NCI-H510A (cell line): ENCODE measurements around the gene FNIP1.
"Not testable (repeated sequence)": the region's sequence is repeated elsewhere in the genome, so short reads cannot be mapped to it uniquely, and the experiment has no call there.

ENCODE experiments used
- DNase-seq: peaks from one replicate; lab custom pipeline; 2025; lab: John Stamatoyannopoulos, UW

The FNIP1 gene

DNA sequence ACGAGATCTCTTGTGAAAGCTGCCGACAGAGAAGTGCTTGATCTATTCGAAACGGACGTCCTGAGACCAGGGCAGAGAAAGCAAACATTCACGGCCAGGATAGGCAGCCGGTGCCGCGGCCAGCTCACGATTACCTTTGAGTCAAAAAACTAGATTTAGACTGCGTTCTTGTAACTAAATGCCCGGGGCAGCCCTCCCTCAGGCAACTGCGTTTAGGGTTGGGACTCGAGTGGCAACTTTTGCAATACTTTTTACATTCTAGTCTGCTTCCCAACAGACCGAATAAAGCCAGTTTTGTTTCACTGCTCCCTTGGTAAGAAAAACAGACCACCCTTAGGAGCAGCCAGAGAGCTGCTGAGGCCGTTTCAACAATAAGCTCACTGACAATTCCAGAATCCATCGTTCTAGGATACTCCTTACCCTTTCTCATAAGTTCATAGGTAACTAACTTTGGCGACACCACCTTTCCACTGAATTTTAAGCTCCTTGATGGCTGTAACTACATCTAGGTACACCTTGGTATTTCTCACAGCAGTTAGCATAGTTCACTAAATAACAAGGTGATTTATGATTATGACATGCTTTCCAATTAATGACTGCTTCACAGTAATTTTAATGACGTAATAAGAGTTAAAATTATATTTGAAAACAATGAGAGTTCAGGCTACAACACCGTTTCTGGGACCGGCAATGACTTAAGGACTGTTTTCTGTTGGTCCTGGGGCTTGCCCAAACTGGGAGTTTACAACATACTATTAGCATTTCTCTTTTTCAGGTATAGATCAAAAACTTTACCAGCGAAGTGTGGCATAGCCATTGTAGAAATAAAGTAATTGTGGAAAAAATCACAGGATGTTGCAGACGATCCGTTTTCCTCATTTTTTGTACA, 160.9 kb downstream of the FNIP1 start:
- no peak for DNase-seq

DNA sequence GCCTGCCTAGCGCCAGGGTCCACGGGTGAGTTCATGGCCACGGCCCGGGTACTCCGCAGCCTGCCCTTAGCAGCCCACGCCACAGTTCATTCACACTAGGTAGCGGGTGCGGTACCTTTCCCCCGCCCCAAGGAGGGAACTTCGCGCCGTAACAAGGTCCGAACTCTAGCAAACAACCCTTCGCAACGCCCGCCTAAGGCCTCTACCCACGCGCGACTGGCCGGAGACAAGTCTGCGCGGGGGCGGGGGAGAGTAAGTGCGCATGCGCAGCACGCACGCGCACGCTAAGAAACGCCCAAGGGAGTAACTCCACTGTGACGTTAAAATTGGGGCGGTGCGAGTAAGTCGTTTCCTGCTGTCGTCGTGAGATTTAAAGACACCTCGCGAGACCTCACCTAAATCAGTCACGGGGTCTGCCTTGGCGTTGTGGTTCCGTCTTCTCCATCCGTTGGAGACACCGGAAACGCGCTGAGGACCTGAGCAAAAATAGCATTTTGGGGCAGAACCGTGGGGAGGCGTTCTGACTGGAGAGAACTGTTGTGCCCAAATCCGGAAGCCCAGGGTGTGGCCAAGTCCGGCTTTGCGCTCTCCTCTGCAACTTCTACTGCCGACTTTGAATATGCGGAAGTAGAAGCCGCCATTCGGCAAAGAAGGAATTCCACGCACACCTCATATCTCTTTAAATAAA, 161.7 kb downstream of the FNIP1 start, which contains the start of gene RAPGEF6:
RAPGEF6 (minus strand) TSS at position 234 of the 688 bp plus-strand sequence; CDS start at position 35, 199 bp downstream.
- DNase-seq, result peak; percentile 93

DNA sequence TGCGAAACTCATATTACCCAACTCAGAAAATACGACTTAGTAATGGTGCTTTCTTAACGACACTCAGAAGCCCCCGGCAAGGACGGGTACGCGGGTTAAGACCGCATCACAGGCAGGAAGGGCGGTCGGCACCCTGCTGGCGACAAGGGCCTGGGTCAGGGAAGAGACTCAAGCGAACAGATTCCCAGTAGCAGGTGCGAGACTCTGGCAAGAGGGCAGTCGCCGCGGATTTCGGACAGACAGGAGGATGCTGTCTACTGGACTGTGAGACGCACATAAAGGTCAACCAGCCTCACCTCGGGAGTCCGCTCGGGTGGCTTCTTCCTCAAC, 162.2 kb downstream of the FNIP1 start:
- no peak for DNase-seq

DNA sequence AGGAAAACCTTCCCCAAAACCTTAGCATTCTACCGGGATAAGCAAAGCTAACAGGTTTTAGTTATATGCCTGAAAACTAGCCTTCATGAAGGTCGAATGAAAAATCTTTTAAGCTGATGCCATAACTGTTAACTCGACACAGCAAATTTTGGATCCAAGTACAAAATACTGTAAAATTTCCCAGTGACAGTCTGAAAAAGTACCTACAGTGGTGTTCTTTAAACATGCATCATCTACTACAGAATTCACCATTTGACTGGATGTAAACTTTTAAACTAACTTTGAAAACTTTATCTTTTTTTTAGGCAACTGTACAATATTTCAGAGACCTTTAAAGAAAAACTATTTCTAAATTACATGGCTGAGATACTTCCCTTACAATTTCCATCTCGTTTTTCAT, 162.6 kb downstream of the FNIP1 start:
- no peak for DNase-seq

DNA sequence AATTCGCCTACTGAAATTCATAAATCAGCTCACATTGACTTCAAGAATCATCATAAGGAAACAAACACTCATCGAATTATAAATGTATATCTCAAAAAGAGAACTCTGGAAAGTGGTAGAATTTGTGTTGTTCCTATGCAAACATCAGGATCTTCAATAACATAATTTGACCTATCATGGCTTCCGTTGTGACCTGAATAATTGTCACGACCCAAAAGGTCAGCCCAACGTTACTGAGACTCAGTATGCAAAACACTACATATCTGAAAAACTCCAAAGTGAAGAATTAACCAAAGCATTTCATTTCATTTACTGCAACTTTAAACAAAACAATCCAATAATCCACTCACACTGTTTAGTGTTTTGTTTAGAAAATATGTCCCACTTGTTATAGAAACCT, 163.0 kb downstream of the FNIP1 start:
- no peak for DNase-seq

DNA sequence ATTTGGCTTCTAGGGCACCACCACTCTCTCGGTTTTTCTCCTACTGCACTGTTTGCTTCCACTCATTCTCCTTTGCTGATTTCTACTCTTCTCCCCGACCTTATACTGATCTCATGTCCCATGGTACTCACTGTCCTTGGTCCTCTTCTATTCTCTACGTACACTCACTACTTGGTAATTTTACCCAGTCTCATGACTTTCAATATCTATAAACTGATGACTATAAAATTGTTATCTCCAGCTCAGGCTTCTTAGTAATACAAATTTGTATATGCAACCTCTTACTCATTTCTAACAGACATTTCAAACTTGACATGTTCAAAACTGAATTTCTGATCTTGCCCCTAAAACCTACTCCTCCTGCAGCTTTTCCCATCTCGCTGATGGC, 165.9 kb downstream of the FNIP1 start:
- no peak for DNase-seq

DNA sequence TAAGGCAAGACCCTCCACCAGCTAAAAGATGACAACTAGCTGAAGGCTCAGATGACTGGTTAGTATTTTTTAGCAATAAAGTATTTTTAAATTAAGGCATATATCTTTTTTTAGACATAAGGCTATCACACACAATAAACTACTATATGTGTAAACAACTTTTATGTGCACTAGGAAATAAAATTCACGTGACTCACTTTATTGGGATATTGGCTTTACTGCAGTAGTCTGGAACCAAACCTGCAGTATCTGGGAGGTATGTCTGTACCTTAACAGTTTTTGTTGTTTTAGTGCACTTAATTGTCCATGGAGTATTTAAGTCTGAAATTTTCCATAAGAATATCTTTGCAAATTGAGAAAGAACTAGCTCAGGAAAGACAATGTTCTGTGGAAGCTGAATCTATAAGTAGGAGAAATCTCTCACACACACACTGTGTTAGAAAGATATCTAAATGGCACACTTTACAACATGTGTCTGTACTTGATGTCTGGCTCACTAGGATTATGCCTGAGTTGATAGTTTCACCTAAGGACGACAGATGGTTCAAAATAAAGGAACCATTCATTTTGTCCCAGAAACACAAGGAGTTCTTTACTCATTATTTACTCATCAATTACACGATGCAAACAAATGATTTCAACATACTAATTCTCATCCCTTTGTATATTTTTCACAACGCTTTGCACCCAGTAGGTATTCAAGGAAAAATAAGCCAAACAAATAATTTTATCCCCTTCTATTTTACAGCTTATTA, 166.4 kb downstream of the FNIP1 start:
- no peak for DNase-seq

DNA sequence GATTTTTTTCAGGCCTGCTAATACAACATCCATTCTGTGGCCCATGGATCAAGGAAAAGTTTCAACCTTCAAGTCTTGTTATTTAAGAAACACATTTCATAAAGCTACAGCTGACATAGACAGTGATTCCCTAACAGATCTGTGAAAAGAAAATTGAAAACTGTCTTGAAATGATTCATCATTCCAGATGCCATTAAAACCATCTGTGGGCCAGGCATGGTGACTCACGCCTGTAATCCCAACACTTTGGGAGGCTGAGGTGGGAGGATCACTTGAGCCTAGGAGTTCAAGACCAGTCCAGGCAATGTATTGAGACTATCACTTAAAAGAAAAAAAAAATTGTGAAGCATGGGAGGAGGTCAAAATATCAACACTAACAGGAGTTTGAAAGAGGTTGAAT, 167.8 kb downstream of the FNIP1 start:
- DNase-seq, result no peak

DNA sequence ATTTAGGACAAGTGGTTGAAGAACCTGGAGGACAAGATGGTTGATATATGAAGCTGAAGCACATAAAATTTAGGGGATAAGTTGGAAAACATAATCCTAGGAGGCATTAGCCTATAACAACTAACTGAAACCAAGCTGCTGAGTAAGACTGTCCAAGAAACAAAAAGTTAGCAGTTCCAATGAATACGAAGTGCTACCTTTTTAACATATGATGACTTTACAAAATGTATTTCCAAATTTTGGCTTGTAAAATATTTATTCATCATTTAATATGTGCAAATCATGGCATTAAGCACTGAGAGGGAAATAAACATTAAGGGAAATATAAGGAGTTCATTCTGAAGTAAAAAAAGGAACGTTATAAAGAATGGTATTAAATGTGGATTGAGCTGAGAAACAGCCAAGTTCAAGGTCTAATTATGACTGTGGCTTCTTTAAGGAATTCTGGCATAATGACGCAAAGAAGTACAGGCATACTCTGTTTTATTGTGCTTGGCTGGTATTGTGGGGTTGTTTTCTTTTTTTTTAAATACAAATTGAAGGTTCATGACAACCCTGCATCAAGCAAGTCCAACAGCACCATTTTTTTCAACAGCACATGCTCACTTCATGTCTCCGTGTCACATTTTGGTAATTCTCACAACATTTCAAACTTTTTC, 169.5 kb downstream of the FNIP1 start:
- no peak for DNase-seq

DNA sequence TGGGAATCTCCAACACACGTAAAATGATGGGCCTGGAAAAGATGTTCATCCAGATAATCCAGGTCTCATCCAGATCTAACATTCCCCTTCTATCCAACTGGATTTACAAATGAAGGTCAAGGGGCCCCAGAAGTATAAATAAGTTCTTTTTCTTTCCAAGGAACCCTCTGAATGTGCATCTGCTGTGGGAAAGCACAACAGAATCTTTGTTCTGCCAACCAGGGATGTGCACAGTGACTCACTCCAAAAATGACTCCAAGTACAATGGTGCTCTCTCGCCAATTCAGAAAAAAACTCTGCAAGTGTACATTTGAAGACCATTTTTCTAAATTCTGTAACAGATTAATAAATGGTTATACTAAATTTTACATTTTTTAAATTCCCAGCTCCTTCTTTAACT, 174.2 kb downstream of the FNIP1 start:
- DNase-seq, result no peak

DNA sequence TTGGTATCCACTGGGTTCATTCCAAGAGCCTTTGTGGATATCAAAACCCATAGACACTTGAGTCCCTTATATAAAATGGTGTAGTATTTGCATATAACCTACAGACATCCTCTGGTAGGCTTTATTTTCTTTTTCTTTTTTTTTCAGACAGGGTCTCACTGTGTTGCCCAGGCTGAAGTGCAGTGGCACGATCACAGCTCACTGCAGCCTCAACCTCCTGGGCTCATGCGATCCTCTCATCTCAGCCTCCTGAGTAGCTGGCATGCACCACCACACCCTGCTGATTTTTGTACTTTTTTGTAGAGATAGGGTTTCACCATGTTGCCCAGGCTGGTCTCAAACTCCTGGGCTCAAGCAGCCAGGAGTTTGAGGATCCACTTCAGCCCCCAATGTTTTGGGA, 175.7 kb downstream of the FNIP1 start:
- not testable (repeated sequence) for DNase-seq

DNA sequence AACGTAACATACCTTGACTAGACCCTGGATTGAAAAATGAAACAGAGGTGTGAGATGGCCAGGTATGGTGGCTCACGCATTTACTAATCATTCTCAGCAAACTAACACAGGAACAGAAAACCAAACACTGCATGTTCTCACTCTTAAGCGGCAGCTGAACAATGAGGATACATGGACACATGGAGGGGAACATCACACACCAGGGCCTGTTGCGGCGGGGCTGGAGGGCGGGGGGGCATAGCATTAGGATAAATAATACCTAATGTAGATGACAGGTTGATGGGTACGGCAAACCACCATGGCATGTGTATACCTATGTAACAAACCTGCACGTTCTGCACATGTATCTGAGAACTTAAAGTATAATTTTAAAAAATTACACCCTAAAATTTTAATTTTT, 177.7 kb downstream of the FNIP1 start:
- DNase-seq, result no peak

DNA sequence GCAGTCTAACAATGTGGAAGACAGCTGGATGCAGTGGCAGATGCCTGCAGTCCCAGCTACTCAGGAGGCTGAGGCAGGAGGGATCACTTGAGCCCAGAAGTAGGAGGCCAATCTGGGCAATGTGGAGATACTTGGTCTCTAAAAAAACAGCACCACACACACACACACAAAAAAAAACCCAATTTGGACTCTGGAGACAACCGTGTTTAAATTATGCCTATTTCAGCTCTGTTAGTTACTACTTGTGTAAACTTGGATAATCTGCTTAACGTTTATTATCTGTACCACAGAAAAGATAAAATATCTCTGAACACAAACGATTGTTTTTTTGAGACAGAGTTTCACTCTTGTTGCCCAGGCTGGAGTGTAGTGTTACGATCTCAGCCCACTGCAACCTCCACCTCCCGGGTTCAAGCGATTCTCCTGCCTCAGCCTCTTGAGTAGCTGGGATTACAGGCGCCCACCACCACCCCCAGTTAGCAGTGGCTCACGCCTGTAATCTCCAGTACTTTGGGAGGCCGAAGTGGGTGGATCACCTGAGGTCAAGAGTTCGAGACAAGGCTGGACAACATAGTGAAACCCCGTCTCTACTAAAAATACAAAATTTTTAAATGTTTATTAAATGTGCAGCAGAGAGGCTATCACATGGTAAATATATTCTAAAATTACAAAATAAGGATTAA, 179.5 kb downstream of the FNIP1 start:
- DNase-seq, result no peak

DNA sequence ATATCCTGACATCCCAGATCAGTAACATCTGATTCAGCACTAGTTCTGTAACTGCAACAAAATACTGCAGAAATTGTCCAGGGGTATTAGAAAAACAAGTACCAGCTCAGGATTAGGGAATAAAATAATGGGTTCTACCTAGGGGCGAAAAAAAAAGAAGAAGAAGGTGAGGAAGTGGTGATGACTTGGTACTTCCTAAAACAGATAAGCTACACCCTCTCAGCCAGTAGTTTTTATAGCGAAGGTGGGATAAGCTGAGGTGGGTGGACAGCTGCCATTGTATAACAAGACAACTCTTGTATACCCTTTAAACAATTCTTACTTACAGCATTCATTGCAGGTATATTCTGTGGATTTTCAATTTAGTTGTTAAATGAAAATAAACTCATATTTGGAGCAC, 180.9 kb downstream of the FNIP1 start:
- DNase-seq, result no peak

DNA sequence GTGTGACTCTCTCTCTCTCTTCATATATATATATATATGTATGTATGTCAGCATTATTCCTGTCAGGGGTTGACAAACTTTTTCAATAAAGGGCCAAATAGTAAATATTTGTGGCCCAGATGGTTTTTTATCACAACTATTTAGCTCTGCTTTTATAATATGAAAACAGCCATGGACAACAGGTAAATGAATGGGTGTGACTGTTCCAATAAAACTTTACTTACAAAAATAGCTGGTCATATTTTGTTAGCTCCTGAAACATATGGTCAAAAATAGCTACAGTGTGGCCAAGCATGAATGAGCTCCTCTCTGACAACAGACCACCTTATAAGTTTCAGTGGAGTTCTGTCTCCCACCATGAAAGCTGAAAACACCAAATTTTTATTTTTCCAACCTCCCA, 183.4 kb downstream of the FNIP1 start:
- no peak for DNase-seq

DNA sequence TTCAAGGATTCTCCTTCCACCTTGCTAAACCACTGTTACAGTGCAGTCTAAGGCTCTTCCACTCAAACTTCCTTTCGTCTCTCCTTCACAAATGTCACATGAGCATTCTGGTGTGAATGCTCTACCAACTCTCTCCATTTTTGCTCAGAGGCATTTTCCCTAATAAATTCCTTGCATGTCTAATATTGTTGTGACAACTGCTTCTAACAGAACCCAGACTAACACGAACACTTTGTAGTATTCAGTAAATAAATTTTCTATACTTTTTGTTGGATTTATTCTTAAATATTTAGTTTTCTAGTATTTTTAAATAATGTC, 185.8 kb downstream of the FNIP1 start:
- DNase-seq, result no peak

DNA sequence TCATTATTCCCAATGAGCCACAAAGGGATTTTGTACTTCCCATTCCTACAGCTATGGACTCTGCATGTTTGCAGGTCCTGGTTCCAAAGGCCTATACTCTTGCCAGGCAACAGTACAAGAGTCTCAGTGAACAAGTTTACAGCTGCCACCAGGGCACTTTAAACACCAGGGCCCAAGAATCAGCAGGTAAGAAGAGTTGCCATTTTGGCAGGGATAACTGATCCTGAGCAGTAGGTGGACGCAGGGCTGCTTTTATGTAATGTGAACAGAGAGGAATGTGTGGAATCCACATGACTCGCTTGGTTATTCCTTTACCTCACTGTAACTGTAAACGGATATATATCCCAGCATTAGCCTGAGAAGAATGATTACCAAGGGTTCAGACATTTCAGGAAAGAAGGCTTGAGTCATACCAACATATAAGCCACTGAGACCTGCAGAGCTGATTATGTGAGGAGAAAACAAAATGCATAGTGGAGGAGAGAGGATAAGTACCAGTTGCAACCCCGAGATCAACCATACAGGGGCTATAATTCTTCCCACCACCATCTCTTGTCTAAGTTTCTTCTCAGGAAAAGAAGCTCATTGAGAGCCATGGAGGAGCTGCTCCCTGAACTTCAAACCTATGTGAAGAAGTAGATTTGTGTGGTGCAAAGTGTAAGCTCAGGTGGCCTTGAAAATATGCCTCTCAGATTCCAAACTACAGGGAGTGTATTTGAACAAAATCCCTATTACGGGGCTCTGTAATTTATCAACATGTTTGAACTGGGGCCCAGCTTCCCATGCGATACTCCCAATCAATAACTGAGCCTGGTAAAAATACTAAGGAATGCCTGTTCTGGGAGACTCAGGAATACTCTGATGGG, 186.4 kb downstream of the FNIP1 start:
- no peak for DNase-seq

DNA sequence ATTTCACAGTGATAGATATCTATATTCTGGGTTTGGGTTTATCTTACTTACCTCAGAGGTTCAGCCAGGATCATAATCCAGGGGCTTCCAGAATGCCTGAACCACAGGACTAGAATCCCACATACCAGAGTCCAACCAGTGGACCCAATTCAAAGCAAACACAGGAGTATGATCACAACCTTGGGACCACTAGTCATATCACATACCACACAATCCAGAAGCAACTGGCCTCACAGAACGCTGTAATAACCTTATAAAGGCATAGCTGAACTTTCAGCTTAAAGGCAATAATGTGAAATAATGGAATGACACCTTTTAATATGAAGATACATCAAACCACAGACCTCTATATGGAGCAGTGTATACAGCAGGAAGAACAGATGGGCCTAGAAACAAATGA, 187.0 kb downstream of the FNIP1 start:
- no peak for DNase-seq

DNA sequence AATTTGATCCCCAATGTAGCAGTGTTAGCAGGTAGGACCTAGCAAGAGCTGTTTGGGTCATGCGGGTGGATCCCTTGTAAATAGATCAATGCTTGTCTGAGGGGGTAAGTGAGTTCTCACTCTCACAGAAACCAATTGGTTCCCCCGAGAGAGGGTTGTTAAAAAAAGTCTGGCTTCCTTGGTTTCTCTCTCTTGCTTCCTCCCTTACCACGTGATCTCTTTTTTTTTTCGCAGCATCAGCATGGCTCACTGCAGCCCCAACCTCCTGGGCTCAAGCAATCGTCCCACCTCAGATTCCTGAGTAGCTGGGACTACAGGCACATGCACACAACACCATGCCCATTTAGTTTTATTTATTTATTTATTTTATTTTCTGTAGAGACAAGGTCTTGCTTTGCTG, 188.2 kb downstream of the FNIP1 start:
- no peak for DNase-seq

DNA sequence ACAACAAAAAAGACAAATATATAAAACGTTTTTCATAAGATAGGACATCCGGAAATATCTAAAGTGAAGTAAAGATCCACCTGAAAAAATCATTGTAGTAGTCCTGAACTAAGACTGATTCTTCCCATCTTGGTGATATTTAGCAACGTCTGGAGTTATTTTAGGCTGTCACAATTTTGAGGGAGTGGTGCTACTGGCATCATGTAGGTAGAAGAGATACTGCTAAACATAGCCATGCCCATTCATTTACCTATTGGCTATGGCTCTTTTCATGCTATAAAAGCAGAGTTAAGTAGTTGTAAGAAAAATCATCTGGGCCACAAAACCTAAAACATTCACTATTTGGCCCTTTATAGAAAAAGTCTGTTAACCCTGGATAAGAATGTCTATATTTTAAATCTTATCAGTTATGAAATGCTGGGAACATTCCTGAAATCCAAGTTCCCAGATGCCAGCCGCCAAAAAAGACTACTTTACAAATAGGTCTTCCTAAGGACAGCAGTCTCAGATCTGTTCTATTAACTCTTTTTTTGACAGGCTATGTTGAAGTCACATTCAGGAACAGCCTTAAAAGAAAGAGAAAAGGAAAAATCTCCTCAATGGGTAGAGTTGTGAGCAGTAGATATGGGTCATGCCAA, 188.8 kb downstream of the FNIP1 start:
- DNase-seq, result no peak
